H9 (cell line): Measurements from ENCODE around the gene BMPR1A. TPM values are rescaled to one million over a fixed set of nuclear protein-coding genes. Genes with fewer than 3 reads are reported as not detected.

ENCODE experiments used
- DNase-seq: peaks from one replicate; pipeline ENCODE4 v3.0.0-alpha.2; 2017
- H2AFZ ChIP-seq: one replicate; pipeline ENCODE4 v1.6.1; 2013; ENCODE audit warnings: mild to moderate bottlenecking, low read length, control low read depth, moderate library complexity
- H2AK5ac ChIP-seq: 2 replicates; pipeline ENCODE4 v1.6.1; 2013; ENCODE audit warnings: low read length, control low read depth, mixed read lengths; ENCODE audit not compliant: insufficient read length
- H2BK120ac ChIP-seq: one replicate; pipeline ENCODE4 v1.6.1; 2013; ENCODE audit warnings: low read depth, mild to moderate bottlenecking, low read length, control low read depth, inconsistent platforms; ENCODE audit not compliant: poor library complexity, severe bottlenecking
- H2BK12ac ChIP-seq: 2 replicates; pipeline ENCODE4 v1.6.1; 2013; ENCODE audit warnings: low read length, control low read depth, mixed read lengths, low read depth; ENCODE audit not compliant: insufficient read length
- H2BK15ac ChIP-seq: 2 replicates; pipeline ENCODE4 v1.6.1; 2013; ENCODE audit warnings: low read depth, low read length, control low read depth
- H2BK20ac ChIP-seq: one replicate; pipeline ENCODE4 v1.6.1; 2013; ENCODE audit warnings: low read depth, mild to moderate bottlenecking, low read length, control low read depth, inconsistent platforms; ENCODE audit not compliant: poor library complexity, severe bottlenecking
- H2BK5ac ChIP-seq: 2 replicates; pipeline ENCODE4 v1.6.1; 2013; ENCODE audit warnings: low read length, control low read depth, mixed read lengths; ENCODE audit not compliant: insufficient read length
- H3K14ac ChIP-seq: 2 replicates; pipeline ENCODE4 v1.6.1; 2013; ENCODE audit warnings: low read length, control low read depth; ENCODE audit not compliant: insufficient read depth
- H3K18ac ChIP-seq: 2 replicates; pipeline ENCODE4 v1.6.1; 2013; ENCODE audit warnings: low read depth, mild to moderate bottlenecking, mixed read lengths, low read length, control low read depth; ENCODE audit not compliant: insufficient read length
- H3K23ac ChIP-seq: 2 replicates; pipeline ENCODE4 v1.6.1; 2013; ENCODE audit warnings: low read length, control low read depth, mixed read lengths, low read depth; ENCODE audit not compliant: insufficient read length
- H3K23me2 ChIP-seq: 2 replicates; pipeline ENCODE4 v1.6.1; 2013; ENCODE audit warnings: low read depth, mild to moderate bottlenecking, mixed read lengths, low read length, control low read depth; ENCODE audit not compliant: insufficient read length, poor library complexity, severe bottlenecking
- H3K27ac ChIP-seq: 2 replicates; pipeline ENCODE4 v1.5.1; 2013; ENCODE audit warnings: low read length, control low read depth, mixed read lengths, low read depth; ENCODE audit not compliant: insufficient read length
- H3K27me3 ChIP-seq: 2 replicates; pipeline ENCODE4 v1.6.1; 2013; ENCODE audit warnings: low read length, control low read depth, inconsistent platforms; ENCODE audit not compliant: insufficient read depth
- H3K4ac ChIP-seq: 2 replicates; pipeline ENCODE4 v1.6.1; 2013; ENCODE audit warnings: low read depth, mild to moderate bottlenecking, control low read depth, inconsistent platforms, low read length, moderate library complexity
- H3K4me1 ChIP-seq: 2 replicates; pipeline ENCODE4 v1.6.1; 2013; ENCODE audit warnings: low read length, control low read depth, inconsistent platforms; ENCODE audit not compliant: insufficient read depth
- H3K4me2 ChIP-seq: 2 replicates; pipeline ENCODE4 v1.6.1; 2013; ENCODE audit warnings: low read length, control low read depth, mixed read lengths; ENCODE audit not compliant: insufficient read length, insufficient read depth
- H3K56ac ChIP-seq: 2 replicates; pipeline ENCODE4 v1.6.1; 2013; ENCODE audit warnings: low read depth, mild to moderate bottlenecking, mixed read lengths, low read length, control low read depth; ENCODE audit not compliant: insufficient read length
- H3K79me1 ChIP-seq: 2 replicates; pipeline ENCODE4 v1.6.1; 2013; ENCODE audit warnings: low read depth, mild to moderate bottlenecking, moderate library complexity, low read length, control low read depth, inconsistent platforms; ENCODE audit not compliant: insufficient read depth, poor library complexity, severe bottlenecking
- H3K79me2 ChIP-seq: 2 replicates; pipeline ENCODE4 v1.6.1; 2013; ENCODE audit warnings: low read length, control low read depth, inconsistent platforms; ENCODE audit not compliant: insufficient read depth
- H3K9ac ChIP-seq: 2 replicates; pipeline ENCODE4 v1.6.1; 2013; ENCODE audit warnings: low read length, control low read depth, mixed read lengths; ENCODE audit not compliant: insufficient read length; ENCODE audit errors: extremely low read depth
- H3K9me3 ChIP-seq: one replicate; pipeline ENCODE4 v1.6.1; 2013; ENCODE audit warnings: low read depth, low read length, inconsistent platforms; ENCODE audit not compliant: control insufficient read depth
- H3T11ph ChIP-seq: one replicate; pipeline ENCODE4 v1.6.1; 2013; ENCODE audit warnings: mild to moderate bottlenecking, low read length, control low read depth, inconsistent platforms
- H4K20me1 ChIP-seq: one replicate; pipeline ENCODE4 v1.6.1; 2013; ENCODE audit not compliant: control insufficient read depth, insufficient read length, insufficient read depth
- H4K5ac ChIP-seq: 2 replicates; pipeline ENCODE4 v1.6.1; 2013; ENCODE audit warnings: low read depth, mild to moderate bottlenecking, mixed read lengths, low read length, control low read depth; ENCODE audit not compliant: insufficient read length
- H4K8ac ChIP-seq: replicated peaks from 2 replicates; pipeline ENCODE4 v1.6.1; 2013; ENCODE audit warnings: low read length, control low read depth, mixed read lengths, low read depth; ENCODE audit not compliant: insufficient read length
- H4K91ac ChIP-seq: 2 replicates; pipeline ENCODE4 v1.6.1; 2013; ENCODE audit warnings: low read depth, mild to moderate bottlenecking, moderate library complexity, mixed read lengths, low read length, control low read depth; ENCODE audit not compliant: insufficient read length
- H3K27ac Mint-ChIP-seq, 3 experiments: 2 replicates in 2 of 3; 3 replicates in 1 of 3; pipeline ENCODE4 v1.8.0; 2020 to 2021; ENCODE audit warnings: mixed read lengths in 3 of 3, mild to moderate bottlenecking in 1 of 3, moderate library complexity in 1 of 3
- H3K27me3 Mint-ChIP-seq: 2 replicates; pipeline ENCODE4 v1.8.0; 2021; ENCODE audit warnings: low read depth, mild to moderate bottlenecking, moderate library complexity, mixed read lengths
- H3K36me3 Mint-ChIP-seq, 3 experiments: 2 replicates in 2 of 3; 3 replicates in 1 of 3; pipeline ENCODE4 v1.8.0; 2020 to 2021; ENCODE audit warnings: low read depth in 3 of 3, mixed read lengths in 3 of 3; ENCODE audit not compliant: insufficient read depth in 1 of 3
- H3K4me1 Mint-ChIP-seq, 2 experiments: 2 replicates each; pipeline ENCODE4 v1.8.0; 2020; ENCODE audit warnings: mixed read lengths in 2 of 2
- H3K4me3 Mint-ChIP-seq, 2 experiments: 2 replicates in 1 of 2; 3 replicates in 1 of 2; pipeline ENCODE4 v1.8.0; 2020 to 2021; ENCODE audit warnings: mild to moderate bottlenecking in 2 of 2, mixed read lengths in 2 of 2, moderate library complexity in 1 of 2
- H3K9me3 Mint-ChIP-seq, 2 experiments: 2 replicates in 1 of 2; 3 replicates in 1 of 2; pipeline ENCODE4 v1.8.0; 2020; ENCODE audit warnings: mild to moderate bottlenecking in 2 of 2, mixed read lengths in 2 of 2, moderate library complexity in 1 of 2
- CTCF ChIP-seq: fragments of 200-600 bp; sonication (generic); conservative IDR thresholded peaks from 3 replicates; pipeline ENCODE4 v1.8.0; 2021; ENCODE audit warnings: antibody characterized with exemption, mild to moderate bottlenecking
- WGBS: extraction: QIAGEN DNeasy Blood & Tissue Kit; methylation state at CpG from one replicate; pipeline ENCODE4 v1.1.7; 2013; ENCODE audit warnings: missing lambda C conversion rate, low lambda C conversion rate, mixed read lengths; ENCODE audit not compliant: insufficient read length; ENCODE audit errors: extremely low coverage; 5-methylcytosine and 5-hydroxymethylcytosine counted together
- total RNA-seq: library from RNA; stranded (reverse); gene quantifications from 2 replicates; pipeline ENCODE4 v1.2.1, GENCODE V29; 2021

Gene BMPR1A
- total RNA-seq, 1 experiment from 2014 or later: 138 TPM

- no peak overlapping the region for H2BK120ac ChIP-seq
- DNase-seq: no peak
- H2BK15ac ChIP-seq: no peak overlapping the region
- peaks cover 12% of the 10 kb centered on the region; the same call in 1 of the 2 replicates for H3K4me1 ChIP-seq
- no peaks in the 10 kb centered on the region for H3K23me2 ChIP-seq
- H3K36me3 Mint-ChIP-seq: peaks cover 8 to 29% (median 21%) of the 10 kb centered on the region in 3 experiments
- H2AFZ ChIP-seq: no peak overlapping the region
- no peak overlapping the region for H3K4ac ChIP-seq
- H2BK5ac ChIP-seq: no peak overlapping the region
- H3K14ac ChIP-seq: no peak overlapping the region
- no peaks in the 10 kb centered on the region for H4K20me1 ChIP-seq
- no peak overlapping the region for H3K18ac ChIP-seq
- no peak overlapping the region for H2AK5ac ChIP-seq
- no CpG with 5 or more reads among the region's 4 CpGs for WGBS
- no peak overlapping the region for H3K23ac ChIP-seq
- no peak overlapping the region for H2BK12ac ChIP-seq
- H3K27ac Mint-ChIP-seq: peak overlapping the region in 2 of 3 experiments; percentile 9 to 20; a peak in 1 of 7 replicates
- H3T11ph ChIP-seq: no peak overlapping the region
- no peak overlapping the region for H4K5ac ChIP-seq
- H4K8ac ChIP-seq: no peak overlapping the region
- no peak for TF ChIP-seq CTCF
- H2BK20ac ChIP-seq: no peak overlapping the region
- no peak overlapping the region for H3K27ac ChIP-seq
- H4K91ac ChIP-seq: no peak overlapping the region
- peaks cover 68% of the 10 kb centered on the region for H3K79me2 ChIP-seq
- H3K9me3 Mint-ChIP-seq: no peaks in the 10 kb centered on the region
- H3K4me2 ChIP-seq: no peak overlapping the region
- peaks cover 58 to 67% of the 10 kb centered on the region in 2 experiments for H3K4me1 Mint-ChIP-seq
- no peak overlapping the region for H3K4me3 Mint-ChIP-seq
- H3K9me3 ChIP-seq: no peaks in the 10 kb centered on the region
- no peaks in the 10 kb centered on the region for H3K27me3 ChIP-seq
- H3K27me3 Mint-ChIP-seq: no peaks in the 10 kb centered on the region
- H3K9ac ChIP-seq: no peak overlapping the region
- H3K79me1 ChIP-seq: peaks cover 5% of the 10 kb centered on the region
- H3K56ac ChIP-seq: no peak overlapping the region
Observed at GRCh38 chr10:86813101-86813500, 56.7 kb downstream of the BMPR1A start.
